Spleen (tissue), 11 donors: Measurements from ENCODE around the gene NOP56. TPM values are rescaled to one million over a fixed set of nuclear protein-coding genes. Genes with fewer than 3 reads are reported as not detected.
A peak's percentile ranks its signal among the peaks of the same experiment; 100 is the strongest.

Experiments
- DNase-seq: peaks from one replicate; pipeline ENCODE4 v3.0.0-alpha.2; 2020
- H3K27ac ChIP-seq, 8 donors: fragments of 200-600 bp; sonication (generic) in 7 of 8; 1 replicate in 4 of 8; 2 replicates in 4 of 8; pipeline versions ENCODE4 v1.5.0 to v1.8.0; 2016 to 2021; ENCODE audit warnings: inconsistent platforms in 4 of 8, mild to moderate bottlenecking in 4 of 8, moderate library complexity in 1 of 8
- H3K27me3 ChIP-seq, 7 donors: fragments of 200-600 bp; sonication (generic) in 6 of 7; replicated peaks in 1 of 7; 1 replicate in 4 of 7; 2 replicates in 3 of 7; pipeline versions ENCODE4 v1.5.0 to v1.8.0; 2016 to 2021; ENCODE audit warnings: inconsistent platforms in 3 of 7, mild to moderate bottlenecking in 1 of 7
- H3K36me3 ChIP-seq, 6 donors: fragments of 200-600 bp; sonication (generic) in 5 of 6; 1 replicate in 4 of 6; 2 replicates in 2 of 6; pipeline versions ENCODE4 v1.5.0 to v1.8.0; 2016 to 2021; ENCODE audit warnings: inconsistent platforms in 2 of 6
- H3K4me1 ChIP-seq, 6 donors: fragments of 200-600 bp; sonication (generic) in 5 of 6; 1 replicate in 3 of 6; 2 replicates in 3 of 6; pipeline versions ENCODE4 v1.5.0 to v1.8.0; 2016 to 2021; ENCODE audit warnings: inconsistent platforms in 3 of 6
- H3K4me3 ChIP-seq, 8 donors: fragments of 200-600 bp; sonication (generic) in 7 of 8; 1 replicate in 4 of 8; 2 replicates in 4 of 8; pipeline versions ENCODE4 v1.5.0 to v1.8.0; 2016 to 2021; ENCODE audit warnings: inconsistent platforms in 4 of 8, mild to moderate bottlenecking in 4 of 8, moderate library complexity in 2 of 8
- H3K9me3 ChIP-seq, 8 donors: fragments of 200-600 bp; sonication (generic) in 7 of 8; 1 replicate in 4 of 8; 2 replicates in 4 of 8; pipeline versions ENCODE4 v1.5.0 to v1.8.0; 2016 to 2021; ENCODE audit warnings: inconsistent platforms in 4 of 8
- CTCF ChIP-seq, 11 experiments: fragments of 200-600 bp in 7 of 11; fragments of 450-650 bp in 4 of 11; sonication (generic) in 4 of 11; IDR thresholded peaks in 8 of 11; conservative IDR thresholded peaks in 3 of 11; 1 replicate in 7 of 11; 2 replicates in 4 of 11; pipeline versions ENCODE4 v1.4.0 to v1.8.0; 2016 to 2021; ENCODE audit warnings: antibody characterized with exemption in 11 of 11, inconsistent platforms in 4 of 11, mild to moderate bottlenecking in 1 of 11
- POLR2A ChIP-seq, 3 donors: fragments of 450-650 bp; IDR thresholded peaks; one replicate each; pipeline ENCODE4 v1.5.1; 2017; ENCODE audit warnings: antibody characterized with exemption in 3 of 3, mild to moderate bottlenecking in 1 of 3
- POLR2AphosphoS5 ChIP-seq, 3 donors: sonication (generic); formaldehyde crosslinking; IDR thresholded peaks; one replicate each; pipeline ENCODE4 v1.5.1; 2017; ENCODE audit warnings: antibody characterized with exemption in 3 of 3
- WGBS, 5 donors: extraction: QIAGEN DNeasy Blood & Tissue Kit in 3 of 5; methylation state at CpG; one replicate each; pipeline versions ENCODE4 v1.1.5 to v1.1.7; 2013 to 2018; 5-methylcytosine and 5-hydroxymethylcytosine counted together
- intact Hi-C: fragments of 100-400 bp; cut with DNase I; formaldehyde crosslinking; loops from one replicate; pipeline ENCODE4 v1.15.0; 2023; ENCODE audit warnings: low total_unique reads
- microRNA-seq, 3 donors: library from miRNA; unstranded; fragments of <30 nt; microRNA quantifications; one replicate each; pipeline versions ENCODE4 to v1.1.0, GENCODE V29; 2019 to 2020
- polyA plus RNA-seq, 3 donors: library from polyadenylated mRNA; stranded (reverse); fragments of 200-250 nt; gene quantifications; one replicate each; pipeline ENCODE4 v1.2.1, GENCODE V29; 2013
- small RNA-seq, 4 donors: library from RNA; depleted of rRNA; stranded (forward); fragments of <200 nt; gene quantifications; one replicate each; pipeline ENCODE3, GENCODE V24; 2016
- total RNA-seq, 7 donors: library from RNA; depleted of rRNA in 3 of 7; stranded (reverse); fragments of >200 nt in 3 of 7; fragmentation: NEBNext Ultra II Directional in 4 of 7; extraction: Animal tissue kit (Norgen Biotek cat#: 25700) in 4 of 7; gene quantifications; one replicate each; pipeline versions ENCODE4 v1.1.0 to v1.2.1, GENCODE V29; 2016 to 2021
- donor health status: healthy with polysubstance abuse.
- donor health status: DM: no; HTN: no; CAD: no; lungs with moderate emphysema.
- donor health status: DM: no; HTN: no; CAD: no.
- donor health status: Bipolar disorder and iron deficiency.
- donor health status: healthy.
- donor health status: DM: no; HTN: no; CAD: no.
- donor health status: DM: yes; HTN: yes; CAD: no.

The NOP56 gene
- total and polyA plus RNA-seq, 10 donors: 82.1 to 208 (median 136) TPM

- no peak overlapping the region for H3K4me3 ChIP-seq
- H3K4me1 ChIP-seq: no peaks in the 10 kb centered on the region
- no peak overlapping the region for H3K27ac ChIP-seq
- TF ChIP-seq POLR2A (IDR thresholded peaks at IDR 0.05) (no peak), POLR2AphosphoS5 (IDR thresholded peaks at IDR 0.05) (no peak), CTCF (IDR thresholded peaks at IDR 0.05 in 8 of 11, conservative IDR thresholded peaks at IDR 0.05 in 3 of 11) (no peak)
- no peaks in the 10 kb centered on the region for H3K36me3 ChIP-seq
- peak; percentile 37 for DNase-seq
- H3K27me3 ChIP-seq: peaks cover 0 to 36% (median 0%) of the 10 kb centered on the region in 7 donors
- H3K9me3 ChIP-seq: no peaks in the 10 kb centered on the region
- 90 to 97% (median 94%) methylated on average over 14 of the region's 14 CpGs for WGBS, 5 donors
- intact Hi-C loops: no loop called here
These were observed 53.7 kb downstream of the NOP56 start for GRCh38 chr20:2705931-2706645.

GRCh38 chr20:2706688-2707352 is 54.4 kb downstream of the NOP56 start:
- Histone ChIP-seq H3K36me3 (no peaks in the 10 kb centered on the region), H3K27ac (no peak overlapping the region), H3K27me3 (peaks cover 0 to 29% (median 0%) of the 10 kb centered on the region in 7 donors), H3K4me3 (no peak overlapping the region), H3K4me1 (no peaks in the 10 kb centered on the region), H3K9me3 (no peaks in the 10 kb centered on the region)
- intact Hi-C loops: no loop called here
- 35 to 48% (median 48%) methylated on average over 6 of the region's 6 CpGs for WGBS, 5 donors
- DNase-seq: no peak
- no peak for TF ChIP-seq POLR2A (IDR thresholded peaks at IDR 0.05)
- TF ChIP-seq POLR2AphosphoS5 (IDR thresholded peaks at IDR 0.05): no peak
- no peak for TF ChIP-seq CTCF (IDR thresholded peaks at IDR 0.05 in 8 of 11, conservative IDR thresholded peaks at IDR 0.05 in 3 of 11)

GRCh38 chr20:2707353-2708072 is 55.1 kb downstream of the NOP56 start:
- WGBS, 5 donors: 78 to 90% (median 81%) methylated on average over 8 to 12 of the region's 12 CpGs
- intact Hi-C loops: no loop called here
- H3K27ac ChIP-seq: no peak overlapping the region
- no peaks in the 10 kb centered on the region for H3K36me3 ChIP-seq
- TF ChIP-seq POLR2A (IDR thresholded peaks at IDR 0.05) (no peak), POLR2AphosphoS5 (IDR thresholded peaks at IDR 0.05) (no peak), CTCF (IDR thresholded peaks at IDR 0.05 in 8 of 11, conservative IDR thresholded peaks at IDR 0.05 in 3 of 11) (no peak)
- DNase-seq: no peak
- H3K27me3 ChIP-seq: peaks cover 0 to 32% (median 0%) of the 10 kb centered on the region in 7 donors
- H3K4me3 ChIP-seq: no peak overlapping the region
- no peaks in the 10 kb centered on the region for H3K4me1 ChIP-seq
- H3K9me3 ChIP-seq: no peaks in the 10 kb centered on the region

Small RNA genes lying within 50 kb of the gene (microRNA-seq; reads per million reads assigned to microRNA genes)
- 5.9 to 18.9 (median 15.9) reads per million in 3 donors for gene MIR1292

Small RNA genes lying within 50 kb of the gene (small RNA-seq; reads per million reads assigned to genes)
- 0 reads per million in 4 donors for gene SNORA51
- 0 reads per million in 4 donors for gene SNORD110
- 0 reads per million in 4 donors for gene SNORD56
- 0 reads per million in 4 donors for gene SNORD57
- gene SNORD86: 0 reads per million in 4 donors

Other genes starting within 250 kb of the NOP56 start
- 100 to 1,000 TPM; 102 to 189 (median 125) TPM for gene SNRPB, start 181.8 kb upstream of the NOP56 start, total RNA-seq
- 100 to 1,000 TPM; 204 to 262 (median 237) TPM for gene SNRPB, start 181.8 kb upstream of the NOP56 start, polyA plus RNA-seq
- gene ZNF343, start 143.7 kb upstream of the NOP56 start, total RNA-seq: 10 to 100 TPM in 5 of 7 donors, 1 to 10 TPM in 2; 8.4 to 16.2 (median 11.4) TPM
- 1 to 10 TPM; 4.8 to 6.0 (median 5.7) TPM for gene ZNF343, start 143.7 kb upstream of the NOP56 start, polyA plus RNA-seq
- gene TMC2, start 116.1 kb upstream of the NOP56 start, total RNA-seq: 1 to 10 TPM in 1 of 7 donors, under 1 TPM in 5, not detected in 1; 0.09 to 1.2 (median 0.23) TPM
- under 1 TPM in 2 of 3 donors, not detected in 1; 0.07 to 0.10 TPM for gene TMC2, start 116.1 kb upstream of the NOP56 start, polyA plus RNA-seq
- 100 to 1,000 TPM in 3 of 7 donors, 10 to 100 TPM in 4; 72.7 to 105 (median 85.0) TPM for gene IDH3B, start 11.6 kb downstream of the NOP56 start, total RNA-seq
- 10 to 100 TPM; 59.4 to 87.8 (median 78.1) TPM for gene IDH3B, start 11.6 kb downstream of the NOP56 start, polyA plus RNA-seq
- 10 to 100 TPM in 2 of 7 donors, 1 to 10 TPM in 5; 3.9 to 19.2 (median 6.9) TPM for gene EBF4, start 40.1 kb downstream of the NOP56 start, total RNA-seq
- 1 to 10 TPM; 2.5 to 4.8 (median 4.8) TPM for gene EBF4, start 40.1 kb downstream of the NOP56 start, polyA plus RNA-seq
- gene CPXM1, start 148.0 kb downstream of the NOP56 start, total RNA-seq: 1 to 10 TPM in 2 of 7 donors, under 1 TPM in 5; 0.23 to 1.9 (median 0.44) TPM
- 1 to 10 TPM in 1 of 3 donors, under 1 TPM in 2; 0.41 to 2.9 (median 0.64) TPM for gene CPXM1, start 148.0 kb downstream of the NOP56 start, polyA plus RNA-seq
- not detected for gene C20orf141, start 162.4 kb downstream of the NOP56 start, total RNA-seq
- gene C20orf141, start 162.4 kb downstream of the NOP56 start, polyA plus RNA-seq: not detected
- gene TMEM239, start 163.7 kb downstream of the NOP56 start, total RNA-seq: not detected
- not detected for gene TMEM239, start 163.7 kb downstream of the NOP56 start, polyA plus RNA-seq
- 10 to 100 TPM; 38.2 to 57.5 (median 51.7) TPM for gene PCED1A, start 188.0 kb downstream of the NOP56 start, total RNA-seq
- 100 to 1,000 TPM in 2 of 3 donors, 10 to 100 TPM in 1; 66.7 to 165 (median 137) TPM for gene PCED1A, start 188.0 kb downstream of the NOP56 start, polyA plus RNA-seq
- gene VPS16, start 188.1 kb downstream of the NOP56 start, total RNA-seq: 10 to 100 TPM; 32.0 to 51.3 (median 41.4) TPM
- 100 to 1,000 TPM in 1 of 3 donors, 10 to 100 TPM in 2; 44.5 to 104 (median 66.4) TPM for gene VPS16, start 188.1 kb downstream of the NOP56 start, polyA plus RNA-seq
- gene PTPRA, start 220.8 kb downstream of the NOP56 start, total RNA-seq: 10 to 100 TPM; 47.6 to 65.5 (median 57.0) TPM
- 10 to 100 TPM; 15.3 to 17.3 (median 15.7) TPM for gene PTPRA, start 220.8 kb downstream of the NOP56 start, polyA plus RNA-seq